Lung (tissue), 12 donors: Measurements from ENCODE around the gene F3. TPM values are rescaled to one million over a fixed set of nuclear protein-coding genes. Genes with fewer than 3 reads are reported as not detected.

Experiments used
- ATAC-seq: fragments of 200-7000 bp; cut with Tn5 transposase; one replicate; pipeline ENCODE4 v1.9.1; 2020; ENCODE audit warnings: moderate number of reproducible peaks; ENCODE audit not compliant: insufficient read depth, low FRiP score
- DNase-seq, 3 donors: peaks; one replicate each; pipeline ENCODE4 v3.0.0-alpha.2; 2013 to 2017
- H3K27ac ChIP-seq, 2 donors: one replicate each; pipeline ENCODE4 v1.5.1; 2013; ENCODE audit warnings: mild to moderate bottlenecking in 2 of 2, moderate library complexity in 2 of 2, control low read depth in 1 of 2, inconsistent platforms in 1 of 2, low read depth in 1 of 2, low read length in 1 of 2
- H3K27me3 ChIP-seq, 3 donors: one replicate each; pipeline ENCODE4 v1.5.1; 2013; ENCODE audit warnings: low read length in 2 of 3; ENCODE audit not compliant: control insufficient read depth in 3 of 3, insufficient read depth in 3 of 3
- H3K36me3 ChIP-seq, 4 donors: one replicate each; pipeline ENCODE4 v1.5.1; 2013; ENCODE audit warnings: low read length in 4 of 4, mild to moderate bottlenecking in 1 of 4, moderate library complexity in 1 of 4; ENCODE audit not compliant: control insufficient read depth in 4 of 4, insufficient read depth in 4 of 4
- H3K4me1 ChIP-seq, 5 donors: one replicate each; pipeline ENCODE4 v1.5.1; 2013; ENCODE audit warnings: low read length in 5 of 5, mild to moderate bottlenecking in 2 of 5, moderate library complexity in 1 of 5; ENCODE audit not compliant: control insufficient read depth in 5 of 5, insufficient read depth in 5 of 5
- H3K4me3 ChIP-seq: one replicate; pipeline ENCODE4 v1.5.1; 2013; ENCODE audit warnings: mild to moderate bottlenecking, control low read depth, moderate library complexity
- H3K9ac ChIP-seq, 2 donors: one replicate each; pipeline ENCODE4 v1.5.1; 2013; ENCODE audit warnings: low read length in 2 of 2, control low read depth in 1 of 2; ENCODE audit not compliant: insufficient read depth in 1 of 2
- H3K9me3 ChIP-seq, 4 donors: one replicate each; pipeline ENCODE4 v1.5.1; 2013; ENCODE audit warnings: low read length in 3 of 4, mild to moderate bottlenecking in 1 of 4, moderate library complexity in 1 of 4; ENCODE audit not compliant: control insufficient read depth in 4 of 4, insufficient read depth in 3 of 4
- WGBS, 2 donors: extraction: QIAGEN DNeasy Blood & Tissue Kit; methylation state at CpG; one replicate each; pipeline ENCODE4 v1.1.7; 2013; 5-methylcytosine and 5-hydroxymethylcytosine counted together
- polyA plus RNA-seq, 2 donors: library from polyadenylated mRNA; stranded (reverse); fragments of 200-250 nt; gene quantifications; one replicate each; pipeline ENCODE4 v1.2.1, GENCODE V29; 2013
- total RNA-seq, 2 donors: library from RNA; depleted of rRNA in 1 of 2; stranded (reverse); fragments of >200 nt in 1 of 2; gene quantifications; one replicate each; pipeline ENCODE4 v1.2.1, GENCODE V29; 2014 to 2021
- TF ChIP-seq, protein P1 (sequence below): IDR thresholded peaks from 2 replicates; pipeline ENCODE4 v1.5.1; 2012; ENCODE audit warnings: mild to moderate bottlenecking; ENCODE audit errors: control extremely low read depth, extremely low read depth
- donor health status: control.
- donor health status: control.
- donor health status: Bipolar disorder and iron deficiency.
- donor health status: healthy.
- donor health status: DM: yes; HTN: yes; CAD: no.

Gene F3
- total and polyA plus RNA-seq, 4 donors = 107 to 307 (median 189) TPM

DNA sequence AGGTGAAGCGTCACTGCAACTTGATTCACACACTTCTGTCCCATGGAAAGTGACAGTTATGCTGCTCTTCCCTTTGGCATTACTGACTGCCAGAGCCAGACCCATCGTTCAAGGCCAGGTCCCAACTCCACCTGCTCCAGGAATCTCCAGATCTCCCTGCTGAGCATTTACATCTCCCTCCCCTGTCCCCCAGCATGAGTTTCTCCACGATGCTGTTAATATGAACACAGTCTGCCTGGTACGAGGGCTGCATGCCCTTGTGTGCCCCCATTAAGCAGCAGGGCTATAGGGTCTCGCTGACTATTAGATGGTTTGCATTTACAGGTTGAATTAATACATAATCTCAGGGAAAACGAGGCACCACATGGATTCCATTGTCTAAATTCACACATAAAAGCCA lies 4.3 kb downstream of the F3 start:
- H3K4me1 ChIP-seq = peaks cover 0 to 14% (median 2%) of the 10 kb centered on the region in 5 donors
- H3K9ac ChIP-seq = no peak overlapping the region
- ATAC-seq (no peak), DNase-seq (no peak)
- H3K27ac ChIP-seq = peak overlapping the region in 1 of 2 donors; percentile 56
- no peak overlapping the region for H3K4me3 ChIP-seq
- H3K27me3 ChIP-seq = peaks cover 0 to 3% (median 2%) of the 10 kb centered on the region in 3 donors
- TF ChIP-seq, protein P1, sequence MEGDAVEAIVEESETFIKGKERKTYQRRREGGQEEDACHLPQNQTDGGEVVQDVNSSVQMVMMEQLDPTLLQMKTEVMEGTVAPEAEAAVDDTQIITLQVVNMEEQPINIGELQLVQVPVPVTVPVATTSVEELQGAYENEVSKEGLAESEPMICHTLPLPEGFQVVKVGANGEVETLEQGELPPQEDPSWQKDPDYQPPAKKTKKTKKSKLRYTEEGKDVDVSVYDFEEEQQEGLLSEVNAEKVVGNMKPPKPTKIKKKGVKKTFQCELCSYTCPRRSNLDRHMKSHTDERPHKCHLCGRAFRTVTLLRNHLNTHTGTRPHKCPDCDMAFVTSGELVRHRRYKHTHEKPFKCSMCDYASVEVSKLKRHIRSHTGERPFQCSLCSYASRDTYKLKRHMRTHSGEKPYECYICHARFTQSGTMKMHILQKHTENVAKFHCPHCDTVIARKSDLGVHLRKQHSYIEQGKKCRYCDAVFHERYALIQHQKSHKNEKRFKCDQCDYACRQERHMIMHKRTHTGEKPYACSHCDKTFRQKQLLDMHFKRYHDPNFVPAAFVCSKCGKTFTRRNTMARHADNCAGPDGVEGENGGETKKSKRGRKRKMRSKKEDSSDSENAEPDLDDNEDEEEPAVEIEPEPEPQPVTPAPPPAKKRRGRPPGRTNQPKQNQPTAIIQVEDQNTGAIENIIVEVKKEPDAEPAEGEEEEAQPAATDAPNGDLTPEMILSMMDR = no peak
- 73 to 88% methylated on average over 6 of the region's 6 CpGs for WGBS, 2 donors
- H3K36me3 ChIP-seq = peaks cover 0 to 4% (median under 1%) of the 10 kb centered on the region in 4 donors
- H3K9me3 ChIP-seq = peaks cover 0 to 2% (median 0%) of the 10 kb centered on the region in 4 donors

DNA sequence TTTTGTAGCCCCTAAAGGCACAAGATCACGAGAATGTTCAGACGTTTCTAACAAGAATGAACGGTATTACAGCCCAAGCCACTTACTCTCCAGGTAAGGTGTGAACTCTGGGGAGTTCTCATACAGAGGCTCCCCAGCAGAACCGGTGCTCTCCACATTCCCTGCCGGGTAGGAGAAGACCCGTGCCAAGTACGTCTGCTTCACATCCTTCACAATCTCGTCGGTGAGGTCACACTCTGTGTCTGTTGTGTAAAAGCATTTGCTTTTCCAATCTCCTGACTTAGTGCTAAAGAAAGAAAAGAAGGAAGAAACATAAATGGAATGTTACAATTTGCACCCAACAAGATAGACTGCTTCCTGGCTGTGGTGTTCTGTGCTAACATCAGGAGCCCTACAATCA lies 5.7 kb downstream of the F3 start:
- DNase-seq (no peak), ATAC-seq (no peak)
- Histone ChIP-seq H3K4me3 (no peak overlapping the region), H3K27me3 (peaks cover 0 to 3% (median 2%) of the 10 kb centered on the region in 3 donors), H3K36me3 (peaks cover 0 to 9% (median 3%) of the 10 kb centered on the region in 4 donors), H3K9me3 (peaks cover 0 to 2% (median 0%) of the 10 kb centered on the region in 4 donors), H3K4me1 (peaks cover 0 to 8% (median 2%) of the 10 kb centered on the region in 5 donors), H3K9ac (no peak overlapping the region), H3K27ac (peak overlapping the region in 1 of 2 donors; percentile 55)
- TF ChIP-seq, protein P1 = no peak
- 69 to 86% methylated on average over 9 of the region's 9 CpGs for WGBS, 2 donors

DNA sequence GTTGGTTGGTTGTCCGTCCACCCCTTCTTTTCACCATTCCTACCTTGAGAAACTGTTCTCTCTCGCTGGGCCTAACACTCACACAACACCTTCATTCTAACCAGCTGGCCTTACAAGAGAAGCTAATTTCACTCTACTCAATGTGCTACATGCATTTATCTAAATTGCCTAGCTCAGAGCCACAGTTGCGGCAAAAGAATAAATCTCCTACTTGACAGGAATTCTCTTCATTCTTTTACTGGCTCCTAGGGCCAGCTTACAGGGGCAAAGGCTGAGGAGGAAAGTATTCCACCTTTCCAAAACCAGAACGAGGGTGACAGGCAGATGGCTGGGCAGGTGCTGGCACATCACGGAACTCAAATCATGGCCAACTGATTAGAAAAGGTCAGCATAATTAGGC lies 6.5 kb downstream of the F3 start:
- Histone ChIP-seq H3K27ac (peak overlapping the region in 1 of 2 donors; percentile 3), H3K27me3 (peaks cover 0 to 2% (median 0%) of the 10 kb centered on the region in 3 donors), H3K9ac (no peak overlapping the region), H3K9me3 (peaks cover 0 to 2% (median 0%) of the 10 kb centered on the region in 4 donors), H3K36me3 (peaks cover 0 to 11% (median 5%) of the 10 kb centered on the region in 4 donors), H3K4me1 (peaks cover 0 to 8% (median 0%) of the 10 kb centered on the region in 5 donors), H3K4me3 (no peak overlapping the region)
- 92 to 93% methylated on average over 5 of the region's 5 CpGs for WGBS, 2 donors
- DNase-seq (no peak), ATAC-seq (no peak)
- TF ChIP-seq, protein P1 = no peak

DNA sequence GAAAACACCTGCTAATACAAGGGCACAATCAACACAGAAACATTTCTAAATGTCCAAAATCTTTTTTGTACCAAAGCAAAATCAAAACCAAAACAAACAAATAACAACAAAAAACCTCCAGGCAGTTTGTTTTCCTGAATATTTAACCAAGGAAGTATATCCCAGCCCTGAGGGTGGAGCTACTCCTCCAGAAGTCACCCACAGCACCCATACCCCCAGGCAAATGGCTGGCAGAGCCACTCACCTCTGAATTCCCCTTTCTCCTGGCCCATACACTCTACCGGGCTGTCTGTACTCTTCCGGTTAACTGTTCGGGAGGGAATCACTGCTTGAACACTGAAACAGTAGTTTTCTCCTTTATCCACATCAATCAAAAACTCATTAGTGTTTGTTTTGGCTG lies 9.5 kb downstream of the F3 start:
- Histone ChIP-seq H3K27ac (no peak overlapping the region), H3K27me3 (no peaks in the 10 kb centered on the region), H3K4me3 (no peak overlapping the region), H3K36me3 (peaks cover 0 to 17% (median 7%) of the 10 kb centered on the region in 4 donors), H3K4me1 (peaks cover 0 to 4% (median 0%) of the 10 kb centered on the region in 5 donors), H3K9ac (no peak overlapping the region), H3K9me3 (no peaks in the 10 kb centered on the region)
- TF ChIP-seq, protein P1 = no peak
- DNase-seq = no peak
- no peak for ATAC-seq
- WGBS, 2 donors = 74 to 88% methylated on average over 3 of the region's 3 CpGs
